Endometrium (tissue), 2 donors: ENCODE results near the gene LMNB1.
"Not testable (repeated sequence)": the region's sequence is repeated elsewhere in the genome, so short reads cannot be mapped to it uniquely, and the experiment has no call there.

Experiments
- FAIRE-seq: peaks from 2 replicates; lab custom pipeline; 2012; peaks lifted over from hg19 to GRCh38; lab: Jason Lieb, UNC
- donor health status: control.
- donor health status: control.

LMNB1 gene

DNA sequence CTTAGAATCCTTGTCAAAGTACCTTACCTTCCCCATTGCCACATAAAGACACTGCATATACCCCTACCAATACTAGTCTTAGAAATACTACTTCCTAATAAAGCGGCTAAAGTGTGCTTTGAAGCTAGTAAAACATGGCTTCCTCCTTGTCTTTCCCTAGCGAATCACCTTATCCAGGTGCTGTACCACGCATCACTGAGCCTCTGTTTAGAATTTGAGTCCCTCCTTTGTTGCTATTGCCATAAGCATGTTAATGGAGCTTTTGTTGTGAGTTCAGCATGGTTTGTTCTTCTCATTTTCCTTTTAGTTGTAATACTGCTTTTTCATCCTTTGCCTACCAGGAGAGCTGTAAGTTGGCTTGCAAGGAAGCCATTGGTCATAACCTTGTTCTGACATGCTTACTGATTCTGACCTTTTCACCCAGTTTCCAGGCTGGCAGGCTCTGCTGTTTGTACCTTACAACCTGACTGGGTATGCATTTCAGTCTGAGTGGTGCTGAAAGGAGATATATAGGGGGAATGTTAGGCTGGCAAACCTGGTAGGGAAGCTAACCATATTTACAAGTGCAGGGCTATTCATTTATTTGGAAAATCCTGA, 49.8 kb downstream of the LMNB1 start:
- FAIRE-seq, result no peak

- FAIRE-seq, result no peak
These were observed 52.2 kb downstream of the LMNB1 start for GRCh38 chr5:126829098-126829497.

DNA sequence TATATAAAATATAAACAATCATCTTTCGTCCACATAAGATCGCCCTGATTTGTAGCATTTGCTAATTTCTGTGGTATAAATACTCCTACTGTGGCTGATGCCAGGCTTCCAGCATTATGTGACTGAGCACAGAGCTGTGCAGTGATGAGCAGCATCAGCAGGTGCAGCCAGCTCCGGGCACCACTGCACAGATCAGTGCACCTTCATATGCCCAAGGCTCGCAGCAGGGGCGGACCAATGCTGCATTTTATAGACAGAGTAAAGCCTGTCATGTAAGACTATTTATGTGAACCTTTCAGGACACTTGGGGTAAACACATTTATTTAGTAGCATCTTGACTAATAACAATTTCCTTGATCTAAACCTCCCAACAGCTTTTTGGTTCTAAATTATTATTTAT, 53.1 kb downstream of the LMNB1 start:
- FAIRE-seq, result no peak

GRCh38 chr5:126831156-126831555, 54.2 kb downstream of the LMNB1 start:
- FAIRE-seq, result no peak

- FAIRE-seq, result no peak
These were observed 59.8 kb downstream of the LMNB1 start for GRCh38 chr5:126836778-126837177.

- no peak for FAIRE-seq
These were observed 60.3 kb downstream of the LMNB1 start for GRCh38 chr5:126837242-126837641.

DNA sequence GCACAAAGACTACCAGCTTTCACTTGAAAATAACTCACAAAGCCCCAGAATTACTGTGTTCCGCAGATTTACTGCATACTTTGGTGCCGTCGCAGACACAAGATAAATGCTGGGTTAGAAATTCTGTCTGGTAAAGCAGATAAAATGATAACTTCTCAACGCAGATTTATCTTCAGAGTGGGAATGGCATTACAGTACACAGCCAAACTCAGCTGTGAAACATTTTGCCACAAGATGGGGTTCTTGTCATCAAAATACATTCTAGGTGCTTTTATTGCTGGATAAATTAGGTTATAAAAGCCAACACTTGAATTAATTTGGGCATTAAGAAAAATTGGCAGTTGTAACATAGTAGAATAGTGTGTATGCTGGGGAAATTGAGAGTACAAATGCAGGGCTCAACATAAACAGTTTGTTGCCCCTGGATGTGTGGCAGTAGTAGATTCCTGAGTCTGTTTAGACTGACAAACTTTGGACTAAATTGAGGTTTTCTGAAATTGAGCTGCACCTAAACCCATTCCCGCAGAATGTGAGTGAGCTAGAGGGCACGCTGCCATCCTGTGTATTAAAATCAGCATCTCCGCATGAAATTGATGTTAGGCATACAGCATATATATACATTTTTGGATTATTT, 61.1 kb downstream of the LMNB1 start:
- no peak for FAIRE-seq

DNA sequence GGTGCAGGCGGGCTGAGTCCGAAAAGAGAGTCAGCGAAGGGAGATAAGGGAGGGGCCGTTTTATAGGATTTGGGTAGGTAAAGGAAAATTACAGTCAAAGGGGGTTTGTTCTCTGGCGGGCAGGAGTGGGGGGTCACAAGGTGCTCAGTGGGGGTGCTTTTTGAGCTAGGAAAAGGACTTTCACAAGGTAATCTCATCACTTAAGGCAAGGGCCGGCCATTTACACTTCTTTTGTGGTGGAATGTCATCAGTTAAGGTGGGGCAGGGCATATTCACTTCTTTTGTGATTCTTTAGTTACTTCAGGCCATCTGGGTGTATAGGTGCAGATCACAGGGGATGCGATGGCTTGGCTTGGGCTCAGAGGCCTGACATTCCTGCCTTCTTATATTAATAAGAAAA, 62.5 kb downstream of the LMNB1 start:
- FAIRE-seq, result not testable (repeated sequence)

- FAIRE-seq, result not testable (repeated sequence)
These were observed 66.4 kb downstream of the LMNB1 start for GRCh38 chr5:126843375-126843774.

GRCh38 chr5:126845470-126846070, 68.6 kb downstream of the LMNB1 start:
- FAIRE-seq, result not testable (repeated sequence)

- no peak for FAIRE-seq
These were observed 69.4 kb downstream of the LMNB1 start for GRCh38 chr5:126846344-126846743.

- FAIRE-seq, result no peak
These were observed 70.0 kb downstream of the LMNB1 start for GRCh38 chr5:126846744-126847455.

GRCh38 chr5:126847456-126847820, 70.5 kb downstream of the LMNB1 start:
- no peak for FAIRE-seq

DNA sequence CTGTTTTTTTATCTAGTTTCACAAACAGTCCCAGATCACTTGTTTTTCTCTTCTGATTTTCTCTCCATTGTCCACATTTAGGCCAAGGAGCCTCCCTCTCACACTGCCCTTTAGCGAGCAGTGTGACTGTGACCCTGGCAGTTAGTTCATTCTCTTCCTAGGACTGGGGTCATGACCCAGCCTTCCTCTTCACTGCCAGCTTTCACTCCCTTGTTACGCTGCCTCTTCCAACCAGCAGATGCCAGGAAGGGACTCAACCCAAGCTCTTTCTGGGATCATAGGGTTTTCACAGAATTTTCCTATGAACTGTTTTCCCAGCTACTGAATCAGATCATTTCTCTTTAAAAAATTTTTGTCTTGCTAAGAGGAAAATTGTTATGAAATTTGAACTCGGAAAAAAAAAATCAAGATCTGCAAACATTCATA, 70.9 kb downstream of the LMNB1 start:
- FAIRE-seq, result no peak

DNA sequence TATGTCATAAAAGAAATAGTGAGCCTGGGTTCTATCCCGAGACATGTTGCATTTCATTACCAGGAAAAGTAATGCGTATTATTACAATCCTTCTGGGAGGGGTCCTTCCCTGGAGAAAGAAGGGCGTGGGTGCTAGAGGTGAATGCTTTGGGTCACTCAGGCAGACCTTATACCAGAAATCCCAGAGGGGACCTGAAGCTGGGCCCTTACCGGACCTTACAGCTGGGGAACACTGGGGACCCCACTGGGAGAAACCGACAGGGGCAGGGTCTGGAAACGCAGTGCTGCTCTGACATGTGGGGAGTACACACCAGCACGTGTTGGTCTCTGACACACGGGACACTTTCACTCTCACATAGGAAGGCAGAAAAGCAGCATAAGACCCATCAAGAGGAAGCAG, 71.3 kb downstream of the LMNB1 start:
- no peak for FAIRE-seq

GRCh38 chr5:126849101-126849678, 72.3 kb downstream of the LMNB1 start:
- no peak for FAIRE-seq

DNA sequence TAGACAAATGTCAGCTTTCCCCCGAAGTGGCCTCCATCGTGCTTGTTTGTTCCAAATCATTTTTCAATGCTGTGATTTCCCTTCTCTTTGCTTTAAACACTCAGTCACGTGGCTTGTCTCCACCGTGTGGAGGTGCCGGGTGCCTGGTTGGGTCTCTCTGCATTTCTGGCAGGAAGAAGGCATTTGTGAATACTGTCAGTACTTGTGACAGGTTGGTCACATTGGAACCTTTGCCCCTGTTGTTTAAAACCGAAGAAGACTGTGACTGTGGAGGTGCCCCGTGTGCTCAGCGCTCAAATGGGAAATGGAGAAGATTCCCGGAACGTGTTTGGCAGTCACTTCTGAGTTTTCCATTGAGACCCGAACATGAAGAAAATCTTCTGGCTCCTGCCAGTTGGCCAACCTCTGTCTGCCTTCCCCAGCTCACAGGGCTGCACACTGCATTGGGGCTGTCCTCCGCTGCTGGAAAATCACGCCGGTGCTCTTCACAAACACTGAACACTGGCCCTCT, 74.6 kb downstream of the LMNB1 start:
- FAIRE-seq, result no peak

DNA sequence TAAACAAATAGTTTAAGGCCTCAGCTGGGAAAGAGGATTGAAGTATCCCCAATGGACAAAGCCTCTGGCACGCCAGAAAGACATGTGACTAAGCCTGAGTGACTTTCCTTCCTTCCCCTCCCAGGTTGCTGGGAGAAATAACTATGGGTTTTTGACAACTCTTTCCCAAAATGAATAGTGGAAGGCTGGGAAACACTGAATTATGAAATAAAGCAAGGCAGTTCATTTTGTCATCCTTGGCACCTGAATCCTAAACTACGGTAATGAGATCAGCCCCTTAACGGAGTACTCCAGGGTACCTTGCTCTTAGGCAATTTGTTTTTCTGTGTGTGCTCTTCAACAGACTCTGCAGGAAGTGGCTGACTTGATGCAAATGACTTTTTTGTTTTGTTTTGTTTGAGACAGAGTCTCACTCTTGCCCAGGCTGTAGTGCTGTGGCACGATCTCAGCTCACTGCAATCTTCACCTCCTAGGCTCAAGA, 75.2 kb downstream of the LMNB1 start:
- FAIRE-seq, result no peak

- no peak for FAIRE-seq
These were observed 75.9 kb downstream of the LMNB1 start for GRCh38 chr5:126852841-126853271.

- not testable (repeated sequence) for FAIRE-seq
These were observed 76.8 kb downstream of the LMNB1 start for GRCh38 chr5:126853541-126854307.

- no peak for FAIRE-seq
These were observed 77.7 kb downstream of the LMNB1 start for GRCh38 chr5:126854526-126855110.
